HUES64 (cell line): Measurements from ENCODE around the gene ADARB1.

Experiments used
- H3K27ac ChIP-seq: 2 replicates; pipeline ENCODE4 v1.7.0; 2013; ENCODE audit warnings: low read depth, low read length, inconsistent platforms
- H3K27me3 ChIP-seq: 2 replicates; pipeline ENCODE4 v1.6.1; 2013; ENCODE audit warnings: mild to moderate bottlenecking, low read length; ENCODE audit not compliant: insufficient read depth
- H3K36me3 ChIP-seq: 2 replicates; pipeline ENCODE4 v1.6.1; 2013; ENCODE audit warnings: mild to moderate bottlenecking, low read length; ENCODE audit not compliant: insufficient read depth
- H3K4me1 ChIP-seq: 2 replicates; pipeline ENCODE4 v1.6.1; 2013; ENCODE audit warnings: mild to moderate bottlenecking, low read length, moderate library complexity; ENCODE audit not compliant: insufficient read depth
- H3K4me3 ChIP-seq: 2 replicates; pipeline ENCODE4 v1.5.1; 2013; ENCODE audit warnings: mild to moderate bottlenecking, low read length, moderate library complexity
- H3K9ac ChIP-seq: 2 replicates; pipeline ENCODE4 v1.6.1; 2013; ENCODE audit warnings: mild to moderate bottlenecking, low read depth, low read length
- H3K9me3 ChIP-seq: 2 replicates; pipeline ENCODE4 v1.6.1; 2013; ENCODE audit warnings: low read depth, low read length; ENCODE audit not compliant: insufficient read depth
- WGBS: fragments of 150-250, 120-280 bp; methylation state at CpG from one replicate; pipeline ENCODE4 v1.1.7; 2013; ENCODE audit warnings: missing lambda C conversion rate; 5-methylcytosine and 5-hydroxymethylcytosine counted together

Gene ADARB1

DNA sequence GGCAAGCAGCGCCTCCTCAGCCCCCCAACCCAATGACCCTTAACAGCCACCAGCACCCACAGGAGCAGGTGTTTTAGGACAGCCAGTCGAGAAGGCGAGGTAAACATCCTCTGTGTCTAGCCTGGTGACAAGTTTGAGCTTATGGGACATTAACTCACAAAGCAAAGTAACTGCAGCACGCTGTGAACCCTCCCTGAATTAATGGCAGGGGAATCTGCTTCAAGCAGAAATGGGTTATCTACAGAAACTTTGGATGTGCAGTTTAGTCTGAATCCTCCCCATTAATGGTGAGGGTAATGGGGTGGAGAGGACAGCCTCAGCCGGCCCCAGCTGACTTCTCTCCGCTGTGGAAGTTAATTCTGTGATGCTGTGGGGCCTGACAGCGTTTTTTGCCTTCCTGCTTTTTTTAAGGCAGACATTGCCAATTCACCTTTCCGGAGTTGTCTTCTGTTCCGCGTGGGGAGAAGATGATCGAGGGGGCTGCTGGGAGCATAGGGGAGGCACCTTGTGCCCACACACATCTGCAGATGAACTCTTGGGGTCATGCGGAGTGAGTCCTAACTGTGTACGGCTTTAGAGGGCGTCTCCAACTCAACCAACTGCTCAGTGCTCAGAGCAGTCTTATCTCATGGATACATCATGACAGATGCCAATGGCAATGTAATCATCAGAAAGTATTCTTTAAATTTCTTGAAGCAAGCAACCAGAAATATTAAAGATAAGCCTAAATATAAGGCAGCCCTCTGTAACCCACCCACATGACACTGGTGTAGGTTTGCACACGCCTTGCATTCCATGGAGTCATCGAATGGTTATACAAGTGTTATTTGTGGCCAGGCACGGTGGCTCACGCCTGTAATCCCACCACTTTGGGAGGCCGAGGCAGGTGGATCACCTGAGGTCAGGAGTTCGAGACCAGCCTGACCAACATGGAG, 172.3 kb downstream of the ADARB1 start:
- 86% methylated on average over 20 of the region's 20 CpGs for WGBS
- H3K9me3 ChIP-seq, result peaks cover 16% of the 10 kb centered on the region
- H3K27me3 ChIP-seq, result no peaks in the 10 kb centered on the region
- peaks cover 11% of the 10 kb centered on the region for H3K4me1 ChIP-seq
- H3K9ac ChIP-seq, result no peak overlapping the region
- no peaks in the 10 kb centered on the region for H3K36me3 ChIP-seq
- no peak overlapping the region for H3K4me3 ChIP-seq
- H3K27ac ChIP-seq, result no peak overlapping the region

DNA sequence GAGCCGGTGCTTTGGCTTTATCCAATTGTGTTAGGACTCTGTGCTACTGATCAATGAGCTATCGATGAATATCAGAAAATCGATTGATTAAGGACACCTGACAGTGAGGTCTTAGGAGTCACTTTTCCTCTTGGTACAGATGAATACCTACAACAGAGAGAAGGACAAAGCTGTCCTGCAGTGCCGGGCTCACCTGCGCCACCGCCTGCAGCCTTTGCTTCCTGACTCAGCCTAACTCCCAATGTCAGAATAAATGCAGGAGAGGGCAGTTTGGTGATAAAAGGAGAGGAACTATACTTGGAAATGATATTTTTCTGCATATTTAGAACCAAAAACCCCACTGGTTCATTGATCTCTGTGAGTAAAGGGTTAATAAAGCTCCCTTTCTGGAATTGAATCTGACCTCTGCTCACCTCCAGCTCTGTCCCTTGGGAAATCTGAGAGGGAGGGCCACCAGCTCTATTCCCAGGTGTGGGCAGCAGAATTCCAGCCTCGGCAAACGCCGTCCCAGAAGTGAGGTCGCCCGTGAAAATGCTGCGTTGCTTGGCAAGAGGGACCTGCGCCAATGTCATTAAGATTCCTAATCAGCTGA, 174.0 kb downstream of the ADARB1 start:
- Histone ChIP-seq H3K9me3 (peaks cover 9% of the 10 kb centered on the region), H3K27me3 (no peaks in the 10 kb centered on the region), H3K9ac (no peak overlapping the region), H3K4me3 (no peak overlapping the region), H3K4me1 (peaks cover 11% of the 10 kb centered on the region), H3K36me3 (no peaks in the 10 kb centered on the region), H3K27ac (no peak overlapping the region)
- WGBS, result 68% methylated on average over 13 of the region's 13 CpGs

DNA sequence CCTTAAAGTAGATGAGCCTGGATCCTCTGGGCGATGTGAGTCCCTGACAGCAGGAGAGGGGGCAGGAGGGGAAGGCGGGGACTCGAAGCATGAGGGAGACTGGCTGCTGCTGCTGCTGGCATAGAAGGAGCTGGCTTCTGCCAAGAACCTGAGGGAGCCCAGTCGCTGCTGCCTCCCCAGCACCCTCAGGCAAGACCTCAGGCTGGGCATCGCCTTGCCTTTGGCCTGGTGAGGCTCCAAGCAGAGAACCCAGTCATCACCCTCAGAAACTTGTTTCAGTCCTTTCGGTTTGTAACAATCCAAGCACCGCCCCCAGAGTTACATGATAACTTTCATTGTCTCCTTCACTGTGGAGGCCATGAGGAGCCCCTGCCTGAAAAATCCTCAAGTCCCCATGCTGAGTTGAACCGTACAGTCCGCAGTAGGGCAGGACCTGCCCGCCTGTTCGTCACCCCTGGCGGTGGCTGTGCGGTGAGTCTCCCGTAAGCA, 174.6 kb downstream of the ADARB1 start:
- Histone ChIP-seq H3K27me3 (no peaks in the 10 kb centered on the region), H3K4me3 (no peak overlapping the region), H3K9me3 (peaks cover 3% of the 10 kb centered on the region), H3K4me1 (peaks cover 11% of the 10 kb centered on the region), H3K9ac (no peak overlapping the region), H3K36me3 (no peaks in the 10 kb centered on the region), H3K27ac (no peak overlapping the region)
- WGBS, result 68% methylated on average over 14 of the region's 14 CpGs

DNA sequence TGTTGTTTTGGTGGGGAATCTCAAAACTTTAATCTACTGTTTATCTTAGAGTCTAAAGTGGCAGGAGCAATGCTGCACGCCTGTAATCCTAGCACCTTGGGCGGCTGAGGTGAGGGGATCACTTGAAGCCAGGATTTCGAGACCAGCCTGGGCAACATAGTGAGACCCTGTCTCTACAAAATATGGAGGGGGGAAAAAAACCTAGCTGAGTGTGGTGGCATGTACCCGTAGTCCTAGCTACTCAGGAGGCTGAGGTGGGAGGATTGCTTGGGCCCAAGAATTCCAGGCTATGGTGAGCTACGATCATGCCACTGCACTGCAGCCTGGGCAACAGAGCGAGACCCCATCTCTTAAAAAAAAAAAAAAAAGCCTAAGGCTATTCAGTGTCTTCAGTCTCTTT, 175.2 kb downstream of the ADARB1 start:
- no peak overlapping the region for H3K9ac ChIP-seq
- H3K4me1 ChIP-seq, result peaks cover 11% of the 10 kb centered on the region
- H3K9me3 ChIP-seq, result no peaks in the 10 kb centered on the region
- H3K27me3 ChIP-seq, result no peaks in the 10 kb centered on the region
- 95% methylated on average over 6 of the region's 6 CpGs for WGBS
- no peak overlapping the region for H3K27ac ChIP-seq
- H3K36me3 ChIP-seq, result no peaks in the 10 kb centered on the region
- no peak overlapping the region for H3K4me3 ChIP-seq

DNA sequence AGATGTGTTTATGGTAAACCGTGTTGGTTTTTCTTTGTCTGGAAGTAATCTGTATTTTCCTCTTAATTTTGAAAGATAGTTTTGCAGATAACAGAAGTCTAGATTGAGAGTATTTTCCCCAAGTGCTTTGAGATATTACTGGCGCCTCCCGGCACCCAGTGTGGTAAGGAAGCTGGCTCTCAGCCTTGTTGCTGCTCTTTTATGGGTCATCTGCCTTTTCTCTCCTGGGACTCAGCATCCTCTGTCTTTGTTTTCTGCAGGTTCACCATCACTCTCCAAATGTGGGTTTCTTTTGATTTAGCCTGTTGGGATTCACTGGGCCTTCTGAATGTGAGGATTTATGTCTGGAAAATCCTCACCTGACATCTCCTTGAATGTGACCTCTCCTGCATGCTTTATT, 175.9 kb downstream of the ADARB1 start:
- H3K36me3 ChIP-seq, result no peaks in the 10 kb centered on the region
- H3K27me3 ChIP-seq, result no peaks in the 10 kb centered on the region
- no peak overlapping the region for H3K9ac ChIP-seq
- 95% methylated on average over 3 of the region's 3 CpGs for WGBS
- H3K4me3 ChIP-seq, result no peak overlapping the region
- H3K4me1 ChIP-seq, result peaks cover 11% of the 10 kb centered on the region
- no peaks in the 10 kb centered on the region for H3K9me3 ChIP-seq
- no peak overlapping the region for H3K27ac ChIP-seq

DNA sequence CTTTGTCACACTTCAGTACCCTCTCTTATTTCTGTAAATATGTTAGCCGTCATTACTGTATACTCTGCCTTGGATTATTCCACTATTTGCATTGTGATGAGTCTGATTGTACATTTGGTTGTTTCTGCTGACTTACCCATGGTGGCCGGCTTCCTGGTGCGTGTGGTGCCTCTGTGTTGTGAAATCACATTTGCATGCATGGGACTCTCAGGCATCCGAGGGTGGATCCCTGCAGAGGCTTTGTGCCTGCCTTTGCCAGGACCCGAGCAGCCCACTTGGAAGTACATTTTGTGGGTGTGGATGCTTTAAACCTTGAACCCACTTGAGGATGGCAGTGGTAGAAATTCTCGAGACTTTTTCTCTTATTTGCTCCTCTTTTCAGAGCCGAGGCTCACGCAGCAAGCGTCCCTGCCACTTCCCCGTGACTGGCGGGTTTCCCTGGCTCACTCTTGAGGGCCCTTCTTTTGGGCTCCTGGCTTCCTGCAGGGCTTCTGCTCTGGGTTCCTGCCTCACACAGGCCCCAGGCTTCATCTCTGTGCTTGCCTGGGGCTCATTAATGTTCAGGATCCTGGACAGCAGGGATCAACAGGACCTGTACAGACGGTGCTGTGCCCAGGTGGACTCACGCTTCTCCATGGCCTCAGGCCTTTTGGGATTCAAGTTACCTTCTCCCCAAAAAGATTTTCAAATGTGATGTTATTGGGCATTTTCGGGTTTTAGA, 176.7 kb downstream of the ADARB1 start:
- no peaks in the 10 kb centered on the region for H3K27me3 ChIP-seq
- H3K4me1 ChIP-seq, result peaks cover 11% of the 10 kb centered on the region
- H3K36me3 ChIP-seq, result no peaks in the 10 kb centered on the region
- no peak overlapping the region for H3K4me3 ChIP-seq
- no peaks in the 10 kb centered on the region for H3K9me3 ChIP-seq
- 86% methylated on average over 14 of the region's 14 CpGs for WGBS
- no peak overlapping the region for H3K9ac ChIP-seq
- no peak overlapping the region for H3K27ac ChIP-seq

DNA sequence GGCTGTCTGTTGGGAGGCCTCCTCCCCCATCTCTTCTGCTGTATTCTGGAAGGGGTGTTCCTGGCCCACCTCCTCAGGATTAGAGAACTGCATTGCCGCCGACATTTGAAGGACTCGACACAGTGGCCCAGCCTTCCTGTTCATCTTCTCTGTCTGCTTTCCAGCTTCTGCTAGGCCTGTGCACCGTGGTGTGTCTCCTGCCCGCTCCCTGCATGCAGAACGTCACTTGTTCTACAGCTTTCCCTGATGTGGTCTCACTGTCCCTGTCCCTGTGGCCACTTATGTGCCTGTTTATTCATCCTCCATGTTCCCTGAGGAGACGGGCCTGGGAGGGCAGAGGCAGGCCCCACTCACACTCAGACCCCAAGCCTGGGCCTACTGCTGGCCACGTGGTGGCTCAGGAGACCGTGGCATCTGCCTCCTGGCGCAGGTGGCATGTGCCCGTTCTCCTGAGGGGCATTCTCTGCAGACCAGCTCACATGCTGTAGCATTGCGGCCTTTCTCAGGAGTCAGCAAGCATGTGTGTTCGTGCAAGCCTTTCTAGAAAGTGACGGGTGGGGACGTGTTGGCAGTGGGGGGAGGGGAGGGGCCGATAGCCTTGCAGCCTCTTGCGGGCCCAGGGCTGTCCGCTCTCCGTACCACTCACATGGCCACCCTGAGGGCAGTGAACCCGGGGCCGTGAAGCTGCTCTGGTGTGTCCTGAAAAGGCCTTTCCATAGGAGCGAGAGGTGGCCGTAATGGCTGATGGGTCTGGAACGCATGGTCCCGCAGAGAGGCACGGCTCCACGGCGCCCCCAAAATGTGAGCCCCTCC, 177.5 kb downstream of the ADARB1 start:
- Histone ChIP-seq H3K9me3 (no peaks in the 10 kb centered on the region), H3K4me3 (no peak overlapping the region), H3K27ac (no peak overlapping the region), H3K27me3 (no peaks in the 10 kb centered on the region), H3K4me1 (peaks cover 11% of the 10 kb centered on the region), H3K9ac (no peak overlapping the region), H3K36me3 (no peaks in the 10 kb centered on the region)
- WGBS, result 92% methylated on average over 28 of the region's 28 CpGs

DNA sequence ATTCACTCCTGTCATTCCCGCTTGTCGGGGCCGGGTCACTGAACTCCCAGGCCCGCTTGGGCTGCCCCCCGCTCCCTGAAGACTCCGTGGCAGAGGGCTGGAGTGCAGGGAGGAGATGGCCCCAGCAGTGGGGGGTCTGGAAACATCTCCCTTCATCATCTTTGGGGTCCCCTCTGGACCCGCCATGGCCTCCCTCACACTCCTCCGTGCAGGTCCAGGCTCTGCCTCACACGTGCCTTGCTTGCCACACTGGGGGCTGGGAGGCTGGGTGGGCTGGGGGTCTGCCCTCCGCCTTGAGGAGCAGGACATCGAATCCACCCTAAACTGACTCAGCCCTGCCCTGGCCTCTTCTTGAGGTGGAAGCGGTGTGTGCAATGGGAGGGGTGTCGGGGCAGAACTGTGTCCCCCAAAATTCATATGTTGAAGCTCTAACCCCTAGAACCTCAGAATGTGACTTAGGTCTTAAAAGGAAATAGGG, 178.1 kb downstream of the ADARB1 start:
- Histone ChIP-seq H3K27me3 (no peaks in the 10 kb centered on the region), H3K36me3 (no peaks in the 10 kb centered on the region), H3K4me3 (no peak overlapping the region), H3K9me3 (no peaks in the 10 kb centered on the region), H3K9ac (no peak overlapping the region), H3K4me1 (peaks cover 11% of the 10 kb centered on the region), H3K27ac (no peak overlapping the region)
- WGBS, result 93% methylated on average over 13 of the region's 13 CpGs

DNA sequence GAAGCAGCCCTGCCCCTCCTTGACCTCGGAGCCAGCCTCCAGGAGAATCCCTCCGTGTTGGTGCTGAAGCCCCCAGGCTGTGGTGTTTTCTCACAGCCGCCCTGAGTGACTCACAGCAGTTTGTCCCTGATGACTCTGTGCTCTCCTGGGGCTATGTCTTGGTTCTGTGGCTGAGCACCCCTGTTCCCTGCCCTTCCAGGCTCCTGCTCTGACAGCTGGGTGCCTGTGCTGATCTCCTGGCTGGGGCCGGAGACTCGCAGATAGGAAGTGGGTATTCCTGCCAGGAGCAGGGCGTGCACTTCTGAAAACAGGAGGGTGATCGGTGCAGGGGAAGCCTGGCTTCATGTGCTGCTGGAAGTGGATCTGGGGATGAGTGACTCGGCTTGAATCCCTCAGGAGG, 178.8 kb downstream of the ADARB1 start:
- Histone ChIP-seq H3K9ac (no peak overlapping the region), H3K27ac (no peak overlapping the region), H3K36me3 (no peaks in the 10 kb centered on the region), H3K4me1 (peaks cover 11% of the 10 kb centered on the region), H3K4me3 (no peak overlapping the region), H3K27me3 (no peaks in the 10 kb centered on the region), H3K9me3 (no peaks in the 10 kb centered on the region)
- WGBS, result 73% methylated on average over 8 of the region's 8 CpGs

DNA sequence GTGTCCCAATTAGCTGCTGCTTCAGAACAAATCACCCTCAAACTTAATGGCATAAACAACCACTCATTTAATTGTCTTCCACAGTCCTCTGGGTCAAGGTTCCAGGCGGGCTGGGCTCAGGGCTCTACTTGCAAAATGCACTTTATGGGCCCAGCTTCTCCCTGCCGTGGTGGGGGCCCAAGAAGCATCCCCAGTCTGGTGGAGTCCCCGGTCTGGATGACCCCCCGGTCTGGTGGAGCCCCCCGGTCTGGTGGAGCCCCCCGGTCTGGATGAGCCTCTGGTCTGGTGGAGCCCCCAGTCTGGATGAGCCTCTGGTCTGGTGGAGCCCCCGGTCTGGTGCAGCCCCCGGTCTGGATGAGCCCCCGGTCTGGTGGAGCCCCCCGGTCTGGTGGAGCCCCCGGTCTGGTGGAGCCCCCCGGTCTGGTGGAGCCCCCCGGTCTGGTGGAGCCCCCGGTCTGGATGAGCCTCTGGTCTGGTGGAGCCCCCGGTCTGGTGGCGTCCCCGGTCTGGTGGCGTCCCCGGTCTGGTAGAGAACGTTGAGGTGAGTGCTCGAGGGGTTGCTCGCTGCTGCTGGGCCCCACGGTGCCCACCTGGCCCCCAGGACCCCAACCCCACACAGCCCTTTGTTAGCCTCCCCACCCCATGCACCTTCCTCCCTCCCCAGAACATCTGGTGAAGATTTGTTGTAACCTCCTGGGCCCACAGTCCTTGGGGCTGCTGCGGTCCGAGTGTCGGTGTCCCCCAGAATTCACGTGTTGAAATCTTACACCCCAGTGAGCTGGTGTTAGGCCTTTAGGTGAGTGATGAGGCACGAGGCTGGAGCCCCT, 179.5 kb downstream of the ADARB1 start:
- Histone ChIP-seq H3K27me3 (no peaks in the 10 kb centered on the region), H3K27ac (no peak overlapping the region), H3K4me1 (peaks cover 4% of the 10 kb centered on the region), H3K9ac (no peak overlapping the region), H3K36me3 (no peaks in the 10 kb centered on the region), H3K9me3 (no peaks in the 10 kb centered on the region), H3K4me3 (no peak overlapping the region)
- WGBS, result 90% methylated on average over 28 of the region's 28 CpGs
